Urinary bladder (tissue), 4 donors: ENCODE results near the gene SDC3. TPM values are rescaled to one million over a fixed set of nuclear protein-coding genes. Genes with fewer than 3 reads are reported as not detected.
"Not testable (repeated sequence)": the region's sequence is repeated elsewhere in the genome, so short reads cannot be mapped to it uniquely, and the experiment has no call there.

ENCODE experiments used
- DNase-seq: peaks from one replicate; pipeline ENCODE4 v3.0.0-alpha.2; 2015; ENCODE audit errors: extremely low spot score
- H3K27ac ChIP-seq: one replicate; pipeline ENCODE4 v1.5.1; 2013; ENCODE audit warnings: low read depth, mild to moderate bottlenecking, moderate library complexity
- H3K36me3 ChIP-seq: one replicate; pipeline ENCODE4 v1.6.1; 2013; ENCODE audit warnings: mild to moderate bottlenecking, moderate library complexity; ENCODE audit not compliant: insufficient read depth
- H3K4me1 ChIP-seq: one replicate; pipeline ENCODE4 v1.6.1; 2013; ENCODE audit warnings: mild to moderate bottlenecking, moderate library complexity; ENCODE audit not compliant: insufficient read depth
- H3K4me3 ChIP-seq: one replicate; pipeline ENCODE4 v1.5.1; 2013; ENCODE audit warnings: low read depth, low read length
- WGBS: extraction: QIAGEN DNeasy Blood & Tissue Kit; methylation state at CpG from one replicate; pipeline ENCODE4 v1.1.7; 2013; 5-methylcytosine and 5-hydroxymethylcytosine counted together
- polyA plus RNA-seq: library from polyadenylated mRNA; stranded (reverse); fragments of 200-250 nt; gene quantifications from one replicate; pipeline ENCODE4 v1.2.3, GENCODE V29; 2013
- total RNA-seq: library from RNA; depleted of rRNA; stranded (reverse); fragments of >200 nt; gene quantifications from one replicate; pipeline ENCODE4 v1.2.3, GENCODE V29; 2014
- donor health status: healthy with polysubstance abuse.
- donor health status: healthy.

SDC3 gene
- total and polyA plus RNA-seq, 2 donors: 32.4 to 107 TPM

DNA sequence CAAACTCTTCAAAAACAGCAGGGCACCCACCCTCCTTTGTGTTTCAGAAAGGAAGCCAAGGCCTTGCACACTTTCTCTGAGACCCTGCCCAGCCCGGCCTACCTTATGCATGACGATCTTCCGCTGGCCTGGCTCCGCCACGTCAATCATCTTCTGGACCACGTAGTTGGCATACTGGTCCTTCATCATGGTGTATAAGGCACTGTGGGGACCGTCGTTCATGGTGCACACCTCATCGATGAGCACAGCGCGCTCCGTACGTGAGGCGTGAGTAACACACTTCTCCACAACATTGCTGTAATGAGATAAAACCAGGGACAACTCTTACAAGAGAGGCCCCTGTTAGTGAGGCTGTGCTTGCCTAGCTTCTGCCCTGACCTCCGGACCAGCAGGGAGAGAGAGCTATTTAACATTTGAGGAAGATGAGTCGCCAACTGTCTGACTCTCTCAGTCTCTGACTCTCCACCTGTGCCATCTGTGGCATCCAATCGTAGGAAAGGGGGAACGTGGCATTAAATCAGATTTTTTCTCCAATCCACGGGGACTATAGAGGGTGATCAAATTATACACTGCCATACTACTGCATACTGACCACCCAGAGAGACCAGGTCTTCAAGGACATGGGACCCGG is 28.1 kb upstream of the SDC3 start:
- Histone ChIP-seq H3K4me1 (no peaks in the 10 kb centered on the region), H3K4me3 (no peak overlapping the region), H3K27ac (no peak overlapping the region), H3K36me3 (peaks cover 6% of the 10 kb centered on the region)
- no peak for DNase-seq
- 93% methylated on average over 20 of the region's 20 CpGs for WGBS

DNA sequence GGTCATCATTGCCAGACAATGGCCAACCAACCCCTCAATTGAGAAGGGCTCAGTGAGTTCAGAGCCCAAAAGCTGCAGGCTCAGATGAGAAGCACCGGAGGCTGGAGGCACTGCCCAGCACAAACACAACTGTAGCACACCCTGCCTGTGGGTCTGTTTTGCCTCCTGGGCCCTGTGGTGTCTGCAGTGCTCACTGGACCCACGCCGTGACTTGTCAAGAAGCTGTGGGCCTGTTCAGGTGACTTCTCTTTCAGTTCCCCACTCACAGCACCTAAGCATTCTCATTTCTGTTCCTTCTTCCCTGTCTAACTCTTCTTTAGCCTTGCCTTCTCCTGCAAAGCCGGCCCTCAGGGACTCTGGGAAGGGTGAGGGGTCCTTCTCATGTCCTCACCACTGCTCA is 27.2 kb upstream of the SDC3 start:
- not testable (repeated sequence) for DNase-seq, H3K4me3 ChIP-seq, H3K27ac ChIP-seq, H3K4me1 ChIP-seq, H3K36me3 ChIP-seq
- no CpG with 5 or more reads among the region's 4 CpGs for WGBS

DNA sequence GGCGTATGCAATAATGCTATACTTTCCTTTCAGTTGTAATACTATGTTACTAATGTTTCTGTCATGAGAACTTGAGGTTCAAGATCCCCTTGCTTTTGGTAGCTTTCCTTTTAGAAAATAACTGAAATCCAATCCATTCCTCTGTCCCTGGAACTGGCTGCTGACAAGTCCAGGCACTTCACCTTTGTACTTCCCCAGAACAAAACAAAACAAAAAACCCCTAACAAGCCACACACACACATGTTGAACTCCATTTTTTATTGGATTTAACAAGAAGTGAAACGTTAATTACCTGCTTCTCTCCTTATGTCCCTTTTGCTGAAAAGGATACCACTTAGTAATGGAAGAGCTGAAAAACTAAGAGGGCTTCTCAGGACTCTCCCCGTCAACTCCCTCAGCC is 26.1 kb upstream of the SDC3 start:
- Histone ChIP-seq H3K27ac (no peak overlapping the region), H3K4me1 (no peaks in the 10 kb centered on the region), H3K4me3 (no peak overlapping the region), H3K36me3 (peaks cover 1% of the 10 kb centered on the region)
- no peak for DNase-seq
- WGBS: 83% methylated on average over 3 of the region's 3 CpGs

DNA sequence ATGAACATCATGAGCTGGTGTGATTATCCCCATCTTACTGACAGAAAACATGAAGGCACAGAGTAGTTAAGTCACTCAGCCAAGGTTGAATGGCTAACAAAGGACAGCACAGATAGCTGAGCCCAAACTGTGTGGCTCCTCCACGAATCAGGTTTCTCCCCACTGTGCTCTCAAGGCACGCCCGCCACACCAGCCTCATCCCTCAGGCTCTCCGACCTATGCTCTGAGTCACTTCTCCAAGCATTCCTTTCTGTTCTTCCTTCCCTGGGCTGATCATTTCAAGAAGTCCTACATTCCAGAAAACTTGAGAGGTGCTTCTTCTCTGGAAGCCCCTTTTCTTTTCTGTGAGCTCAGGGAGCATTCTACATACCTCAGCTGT is 25.3 kb upstream of the SDC3 start:
- 77% methylated on average over 4 of the region's 4 CpGs for WGBS
- Histone ChIP-seq H3K36me3 (peaks cover 1% of the 10 kb centered on the region), H3K4me1 (no peaks in the 10 kb centered on the region), H3K27ac (no peak overlapping the region), H3K4me3 (no peak overlapping the region)
- no peak for DNase-seq

DNA sequence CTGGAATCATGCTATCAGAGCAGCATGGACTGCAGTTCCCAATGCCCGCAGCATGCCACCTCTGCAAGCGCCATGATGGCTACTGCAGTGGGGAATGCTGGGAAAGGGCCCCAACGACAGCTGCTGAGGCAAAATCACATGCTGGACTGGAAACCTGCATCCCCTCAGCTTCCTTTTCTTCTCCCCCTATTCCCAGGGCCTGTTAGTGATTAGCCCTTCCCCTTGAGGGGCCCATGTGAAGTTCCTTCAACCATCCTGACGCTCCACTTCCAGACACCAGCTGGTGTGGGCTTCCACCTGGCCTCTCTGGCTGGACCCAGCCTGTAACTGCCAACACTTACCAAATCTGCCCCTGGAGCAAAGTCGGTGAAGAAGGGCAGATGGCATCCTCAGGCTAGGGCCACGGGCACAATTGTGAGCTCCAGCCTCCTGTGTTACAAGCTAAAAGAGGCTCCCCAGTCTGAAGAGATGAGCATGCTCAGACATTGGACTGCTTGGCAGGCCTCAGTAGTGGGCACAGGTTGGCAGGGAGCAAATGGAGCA is 22.1 kb upstream of the SDC3 start:
- peaks cover 1% of the 10 kb centered on the region for H3K36me3 ChIP-seq
- no peak overlapping the region for H3K4me3 ChIP-seq
- no peaks in the 10 kb centered on the region for H3K4me1 ChIP-seq
- WGBS: 67% methylated on average over 6 of the region's 6 CpGs
- no peak for DNase-seq
- no peak overlapping the region for H3K27ac ChIP-seq

DNA sequence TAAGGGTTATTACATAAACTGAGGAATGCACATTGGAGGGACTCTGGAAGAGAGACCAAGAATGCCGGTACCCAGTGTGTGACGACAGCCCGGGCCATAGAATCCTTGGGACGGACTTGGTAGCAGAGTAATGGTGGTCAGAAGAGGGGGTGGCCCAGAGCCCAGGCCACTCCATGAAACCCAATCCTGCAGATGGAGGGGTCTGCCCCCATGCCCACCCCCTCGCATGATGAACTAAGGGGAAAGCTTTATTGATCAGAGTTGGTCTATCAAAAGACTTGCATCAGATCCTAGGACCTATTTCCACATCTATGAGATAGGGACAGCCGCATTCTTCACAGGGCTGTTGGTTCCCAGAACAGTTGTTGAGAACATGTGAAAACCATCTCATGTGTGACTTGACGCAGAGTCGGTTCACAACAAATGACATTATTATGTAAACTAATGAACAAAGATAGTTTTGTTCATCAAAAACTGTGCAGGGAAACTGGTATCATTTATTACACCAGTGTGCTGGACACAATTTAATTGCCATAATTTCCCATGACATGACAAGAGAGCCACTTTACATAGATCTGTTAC is 21.5 kb upstream of the SDC3 start:
- H3K4me1 ChIP-seq: no peaks in the 10 kb centered on the region
- H3K27ac ChIP-seq: no peak overlapping the region
- no peak for DNase-seq
- 67% methylated on average over 8 of the region's 8 CpGs for WGBS
- H3K36me3 ChIP-seq: peaks cover 1% of the 10 kb centered on the region
- no peak overlapping the region for H3K4me3 ChIP-seq

DNA sequence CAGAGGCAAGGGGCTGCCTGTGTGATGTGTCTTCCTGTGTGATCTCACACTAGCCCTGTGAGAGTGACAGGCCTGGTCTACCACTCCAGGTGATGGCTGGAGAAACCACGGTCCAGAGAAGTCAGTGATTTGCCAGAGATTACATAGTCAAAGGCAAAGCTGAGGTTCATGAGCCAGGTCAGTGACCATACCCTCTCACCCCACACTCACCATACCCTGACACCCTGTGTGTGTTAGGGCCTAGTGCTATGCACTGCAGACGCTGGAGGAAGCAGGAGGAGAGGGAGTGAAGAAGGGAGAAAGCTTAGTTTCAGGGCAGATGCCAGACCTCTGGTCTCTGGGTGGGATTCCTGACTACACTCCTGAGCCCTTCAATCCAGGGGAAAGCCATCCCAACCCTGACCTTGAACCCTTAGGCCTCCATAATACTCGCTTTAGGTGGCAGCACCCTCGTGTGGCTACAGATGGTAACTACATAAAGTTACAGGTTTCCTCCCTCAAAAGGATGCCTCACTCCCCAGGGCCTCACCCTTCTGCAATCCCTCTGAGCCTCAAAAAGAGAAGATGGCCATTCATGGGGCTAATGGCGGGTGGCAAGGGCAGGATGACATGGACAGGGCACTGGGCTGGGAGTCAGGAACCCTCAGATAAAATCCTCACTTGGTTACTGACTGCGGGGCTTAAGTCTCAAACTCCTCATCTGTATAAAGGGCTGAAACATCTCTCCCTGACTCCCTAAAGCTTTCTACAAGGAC is 20.8 kb upstream of the SDC3 start:
- 54% methylated on average over 6 of the region's 6 CpGs for WGBS
- no peaks in the 10 kb centered on the region for H3K4me1 ChIP-seq
- no peak for DNase-seq
- no peak overlapping the region for H3K4me3 ChIP-seq
- H3K36me3 ChIP-seq: peaks cover 1% of the 10 kb centered on the region
- H3K27ac ChIP-seq: no peak overlapping the region

DNA sequence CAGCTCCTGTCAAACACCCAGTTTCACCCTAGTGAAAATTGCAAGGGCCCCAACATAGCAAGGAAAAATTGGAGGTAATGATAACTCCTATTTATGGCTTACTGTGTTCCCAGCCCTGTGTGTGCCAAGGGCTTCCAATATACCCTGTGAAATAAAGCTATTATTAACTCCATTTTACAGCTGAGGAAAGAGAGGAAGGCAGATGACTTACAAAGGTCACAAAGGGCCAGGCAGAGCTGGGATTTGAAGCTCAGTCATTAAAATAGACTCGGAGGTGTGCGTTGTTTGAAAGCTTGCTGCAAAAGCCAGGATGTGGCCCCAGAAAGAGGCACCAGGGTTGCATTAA is 20.2 kb upstream of the SDC3 start:
- Histone ChIP-seq H3K36me3 (peaks cover 1% of the 10 kb centered on the region), H3K4me1 (no peaks in the 10 kb centered on the region), H3K27ac (no peak overlapping the region), H3K4me3 (no peak overlapping the region)
- WGBS: 75% methylated on average over 2 of the region's 2 CpGs
- DNase-seq: no peak

DNA sequence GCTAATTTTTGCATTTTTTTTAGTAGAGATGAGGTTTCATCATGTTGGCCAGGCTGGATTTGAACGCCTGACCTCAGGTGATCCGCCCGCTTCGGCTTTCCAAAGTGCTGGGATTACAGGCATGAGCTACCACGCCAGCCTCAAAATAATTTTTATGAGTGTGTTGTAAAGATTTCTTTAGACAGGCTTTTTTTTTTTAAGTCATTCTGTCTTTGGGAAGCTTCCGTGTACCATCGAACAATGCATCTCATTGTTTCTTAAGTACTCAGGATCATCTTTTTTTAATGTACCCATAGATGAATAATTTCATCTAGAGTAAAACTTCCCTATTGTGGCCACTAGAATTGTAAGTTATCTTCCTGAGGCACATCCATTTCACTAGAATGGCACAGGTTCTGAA is 19.6 kb upstream of the SDC3 start:
- WGBS: 73% methylated on average over 7 of the region's 7 CpGs
- no peaks in the 10 kb centered on the region for H3K36me3 ChIP-seq
- DNase-seq: no peak
- H3K4me3 ChIP-seq: no peak overlapping the region
- no peaks in the 10 kb centered on the region for H3K4me1 ChIP-seq
- H3K27ac ChIP-seq: no peak overlapping the region

DNA sequence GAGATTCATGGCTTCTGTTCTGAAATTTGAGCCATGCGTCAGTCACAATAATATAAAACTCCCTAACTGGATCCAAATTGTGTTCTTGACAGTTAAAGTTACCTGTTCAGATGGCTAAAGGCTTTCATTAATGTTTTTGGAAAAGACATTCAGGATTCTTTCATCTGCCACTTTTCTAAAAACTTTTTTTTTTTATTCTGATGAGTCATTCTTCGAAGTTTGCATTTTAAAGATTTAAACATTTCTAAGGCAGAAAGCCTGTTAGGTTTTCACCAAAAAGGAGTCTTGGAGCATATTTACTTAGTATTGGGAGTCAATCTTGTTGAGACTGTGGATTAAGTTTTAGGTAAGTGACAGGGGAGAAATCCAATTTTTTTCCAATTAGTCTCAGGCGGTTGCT is 18.9 kb upstream of the SDC3 start:
- WGBS: 86% methylated on average over 3 of the region's 3 CpGs

DNA sequence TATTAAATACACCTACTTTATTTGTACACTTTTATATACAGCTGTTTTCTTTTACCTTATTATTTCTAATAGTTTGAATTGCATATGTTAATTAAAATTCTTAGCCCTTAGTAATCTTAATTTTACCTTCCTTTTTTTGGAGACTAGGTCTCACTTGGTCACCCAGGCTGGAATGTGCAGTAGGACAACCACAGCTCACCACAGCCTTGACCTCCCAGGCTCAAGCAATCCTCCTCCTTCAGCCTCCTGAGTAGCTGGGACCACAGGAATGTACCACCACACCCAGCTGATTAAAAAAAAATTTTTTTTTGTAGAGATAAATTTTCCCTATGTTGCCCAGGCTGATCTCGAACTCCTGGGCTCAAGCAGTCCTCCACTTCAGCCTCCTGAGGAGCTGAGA is 15.0 kb upstream of the SDC3 start:
- Histone ChIP-seq H3K4me3 (no peak overlapping the region), H3K4me1 (no peaks in the 10 kb centered on the region), H3K27ac (no peak overlapping the region), H3K36me3 (no peaks in the 10 kb centered on the region)
- WGBS: 88% methylated on average over 1 of the region's 1 CpG
- no peak for DNase-seq

More for the DNA sequence above, 18.9 kb upstream of the SDC3 start:
- H3K4me3 ChIP-seq: no peak overlapping the region
- DNase-seq: no peak
- no peaks in the 10 kb centered on the region for H3K4me1 ChIP-seq
- H3K36me3 ChIP-seq: no peaks in the 10 kb centered on the region
- H3K27ac ChIP-seq: no peak overlapping the region

DNA sequence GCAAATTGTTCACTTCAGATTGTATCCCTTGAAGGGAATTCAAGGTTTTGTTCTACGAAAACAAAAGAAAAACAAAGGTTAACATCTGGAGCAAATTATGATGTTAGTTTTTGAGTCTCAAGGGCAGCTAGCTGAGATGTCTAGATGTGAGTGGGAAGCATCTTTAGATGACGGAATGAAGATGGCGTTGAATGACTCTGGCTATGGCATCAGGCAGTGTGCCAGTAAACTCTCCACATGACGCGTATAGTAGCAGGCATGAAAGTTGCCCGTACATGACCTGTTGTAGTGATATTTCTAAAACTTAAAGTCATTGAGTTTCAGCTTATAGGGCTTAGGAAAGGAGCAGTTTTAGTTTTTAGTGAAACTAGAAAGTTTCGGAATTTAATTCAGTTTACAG is 12.3 kb upstream of the SDC3 start:
- Histone ChIP-seq H3K4me3 (no peak overlapping the region), H3K27ac (no peak overlapping the region), H3K36me3 (no peaks in the 10 kb centered on the region), H3K4me1 (no peaks in the 10 kb centered on the region)
- WGBS: 76% methylated on average over 7 of the region's 7 CpGs
- no peak for DNase-seq

DNA sequence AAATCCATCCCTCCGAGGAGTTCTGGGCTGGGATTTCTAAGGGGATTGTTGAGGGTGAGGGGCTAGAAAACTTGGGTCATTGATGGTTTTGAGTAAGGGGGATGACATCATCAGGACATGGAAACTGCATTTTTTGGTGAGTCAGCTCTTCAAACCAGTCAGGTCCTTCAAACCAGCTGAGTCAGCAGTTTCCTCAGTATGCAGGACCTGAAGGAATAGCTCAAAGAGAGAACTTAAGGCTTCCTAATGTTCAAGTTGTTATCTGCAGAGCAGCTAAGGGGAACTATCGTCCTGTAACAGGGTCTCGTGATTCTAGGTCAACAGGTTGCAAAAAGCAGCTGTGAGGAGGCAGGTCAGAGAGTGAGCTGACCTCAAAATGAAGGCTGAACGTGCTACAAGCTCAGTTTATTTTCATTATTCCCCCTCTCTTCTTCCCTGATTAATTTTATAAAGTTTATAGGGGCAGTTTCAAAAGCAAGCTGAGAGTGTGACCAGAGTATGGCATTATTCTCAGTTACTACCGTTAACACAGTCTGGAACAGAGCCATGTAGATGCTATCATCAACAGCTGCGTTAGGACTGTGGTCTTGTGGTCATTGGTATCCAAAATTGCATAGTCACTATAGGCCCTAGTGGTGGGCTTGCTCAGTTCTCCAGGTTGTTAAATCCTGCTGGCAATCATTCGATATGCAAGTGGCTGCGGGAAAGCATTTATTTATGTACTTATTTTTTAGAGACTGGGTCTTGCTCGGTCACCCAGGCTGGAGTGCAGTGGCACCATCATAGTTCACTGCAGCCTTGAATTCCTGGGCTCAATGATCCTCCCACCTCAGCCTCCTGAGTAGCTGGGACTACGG is 10.7 kb upstream of the SDC3 start:
- Histone ChIP-seq H3K4me3 (no peak overlapping the region), H3K27ac (no peak overlapping the region), H3K4me1 (no peaks in the 10 kb centered on the region), H3K36me3 (no peaks in the 10 kb centered on the region)
- no peak for DNase-seq
- WGBS: 65% methylated on average over 10 of the region's 10 CpGs
